Ishikawa (cell line): ENCODE results near the gene TRAF1.

ENCODE experiments used
- CEBPB ChIP-seq: IDR thresholded peaks from 2 replicates; pipeline ENCODE4 v1.6.1; 2012
- CREB1 ChIP-seq: IDR thresholded peaks from 2 replicates; pipeline ENCODE4 v1.6.1; 2012; ENCODE audit warnings: low read depth
- EGR1 ChIP-seq: IDR thresholded peaks from 2 replicates; pipeline ENCODE4 v1.6.1; 2012
- EP300 ChIP-seq: IDR thresholded peaks from 2 replicates; pipeline ENCODE4 v1.6.1; 2012; ENCODE audit warnings: borderline replicate concordance
- FOXM1 ChIP-seq: IDR thresholded peaks from 2 replicates; pipeline ENCODE4 v1.6.1; 2012; ENCODE audit warnings: low read depth, borderline replicate concordance
- MAX ChIP-seq: IDR thresholded peaks from 2 replicates; pipeline ENCODE4 v1.6.1; 2012
- NFIC ChIP-seq: IDR thresholded peaks from 2 replicates; pipeline ENCODE4 v1.6.1; 2012
- RAD21 ChIP-seq: IDR thresholded peaks from 2 replicates; pipeline ENCODE4 v1.6.1; 2012; ENCODE audit warnings: low read depth
- REST ChIP-seq: IDR thresholded peaks from 2 replicates; pipeline ENCODE4 v1.6.1; 2012; ENCODE audit warnings: low read depth, mild to moderate bottlenecking
- TAF1 ChIP-seq: IDR thresholded peaks from 2 replicates; pipeline ENCODE4 v1.6.1; 2012; ENCODE audit warnings: low read depth, mild to moderate bottlenecking
- TCF12 ChIP-seq: IDR thresholded peaks from 2 replicates; pipeline ENCODE4 v1.6.1; 2012; ENCODE audit warnings: low read depth
- TEAD4 ChIP-seq: IDR thresholded peaks from 2 replicates; pipeline ENCODE4 v1.6.1; 2012
- YY1 ChIP-seq: IDR thresholded peaks from 2 replicates; pipeline ENCODE4 v1.6.1; 2012; ENCODE audit warnings: low read depth
- ZBTB7A ChIP-seq: IDR thresholded peaks from 2 replicates; pipeline ENCODE4 v1.6.1; 2012; ENCODE audit warnings: low read depth
- TF ChIP-seq, protein P1 (sequence below): IDR thresholded peaks from 2 replicates; pipeline ENCODE4 v1.6.1; 2012

The TRAF1 gene

DNA sequence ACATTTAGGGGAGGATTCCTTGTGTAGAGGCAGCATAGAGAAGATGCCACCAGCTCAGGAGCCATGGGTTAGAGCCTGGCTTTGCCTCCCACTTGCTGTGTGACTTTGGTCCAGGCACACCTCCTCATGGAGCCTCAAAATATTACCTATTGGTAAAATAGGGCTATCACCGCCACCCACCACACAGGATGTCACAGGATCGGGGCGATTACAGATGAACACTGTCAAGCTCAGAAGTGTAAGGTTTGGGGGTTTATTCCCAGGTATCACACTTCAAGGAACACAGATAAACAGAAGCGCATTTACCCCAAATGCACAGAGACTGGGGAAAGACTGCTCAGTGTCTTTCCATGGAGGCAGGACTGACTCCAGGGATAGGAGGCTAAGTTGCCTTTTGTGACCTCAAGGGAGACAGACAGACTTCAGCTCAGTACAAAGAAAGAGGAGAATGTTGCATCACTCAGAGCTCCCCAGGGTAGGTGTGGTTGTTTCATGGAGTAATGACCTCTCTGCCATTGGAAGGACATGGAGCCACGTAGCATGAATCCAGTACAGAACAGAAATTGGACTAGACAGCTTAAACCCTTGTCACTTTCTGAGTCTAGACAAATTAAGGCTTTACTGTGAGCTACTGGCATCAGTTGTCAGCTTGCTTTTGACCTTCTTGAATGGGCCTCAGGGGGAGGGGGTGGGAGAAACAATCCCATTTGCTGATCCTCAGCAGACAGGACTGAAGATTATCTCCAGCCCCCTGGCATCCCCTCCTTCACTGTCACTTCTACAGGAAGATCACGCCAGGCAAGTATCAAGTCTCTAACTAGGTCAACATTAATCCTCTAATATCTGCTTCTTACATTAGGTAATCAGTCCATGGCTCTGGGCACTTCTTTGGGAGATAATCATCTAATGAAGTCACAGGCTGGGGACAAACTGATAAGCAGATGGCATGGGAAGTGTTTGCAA lies 6.5 kb downstream of the TRAF1 start:
- no peak for TF ChIP-seq ZBTB7A
- TF ChIP-seq NFIC: no peak
- TF ChIP-seq RAD21: no peak
- TF ChIP-seq FOXM1: no peak

GRCh38 chr9:120918931-120919842 lies 7.4 kb downstream of the TRAF1 start:
- TF ChIP-seq TEAD4 (no peak), RAD21 (no peak), YY1 (no peak), TCF12 (no peak), ZBTB7A (no peak), MAX (no peak), NFIC (no peak)

DNA sequence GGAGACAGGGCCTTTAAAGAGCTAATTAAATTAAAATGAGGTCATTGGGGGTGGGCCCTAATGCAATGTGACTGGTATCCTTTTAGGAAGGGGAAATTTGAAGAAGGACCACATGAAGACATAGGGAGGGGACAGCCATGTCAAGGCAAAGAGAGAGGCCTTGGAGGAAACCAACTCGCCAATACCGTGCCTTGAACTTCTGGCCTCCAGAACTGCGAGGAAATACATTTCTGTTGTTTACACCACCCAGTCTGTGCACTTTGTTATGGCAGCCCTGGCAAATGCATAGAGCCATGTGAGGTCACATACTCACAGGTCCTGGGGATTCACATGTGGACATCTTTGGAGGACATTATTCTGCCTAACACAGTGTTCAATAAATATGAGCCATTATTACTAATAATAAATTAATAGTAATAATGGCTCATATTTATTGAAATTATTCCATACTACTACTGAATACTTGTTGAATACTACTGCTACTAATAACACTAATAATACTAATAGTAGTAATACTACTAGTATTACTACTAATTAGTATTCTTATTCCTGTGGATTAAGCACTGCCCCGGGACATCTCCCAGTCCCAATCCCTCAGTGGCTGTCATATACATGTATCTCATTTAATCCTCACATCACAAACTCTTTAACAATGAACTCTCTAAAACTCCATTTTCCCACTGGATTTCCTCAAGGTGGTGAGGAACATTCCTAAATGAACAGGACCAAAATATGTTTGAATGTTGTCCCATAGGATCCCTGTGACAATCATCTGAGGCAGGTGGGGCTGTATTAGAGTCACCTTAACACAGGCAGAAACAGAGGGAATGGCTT lies 8.4 kb downstream of the TRAF1 start:
- no peak for TF ChIP-seq FOXM1
- no peak for TF ChIP-seq TCF12
- TF ChIP-seq TAF1: no peak
- TF ChIP-seq NFIC: no peak
- no peak for TF ChIP-seq CREB1
- no peak for TF ChIP-seq TEAD4
- TF ChIP-seq RAD21: no peak
- no peak for TF ChIP-seq CEBPB
- TF ChIP-seq YY1: no peak
- TF ChIP-seq ZBTB7A: no peak
- TF ChIP-seq REST: no peak
- TF ChIP-seq EGR1: no peak
- no peak for TF ChIP-seq EP300
- TF ChIP-seq, protein P1, sequence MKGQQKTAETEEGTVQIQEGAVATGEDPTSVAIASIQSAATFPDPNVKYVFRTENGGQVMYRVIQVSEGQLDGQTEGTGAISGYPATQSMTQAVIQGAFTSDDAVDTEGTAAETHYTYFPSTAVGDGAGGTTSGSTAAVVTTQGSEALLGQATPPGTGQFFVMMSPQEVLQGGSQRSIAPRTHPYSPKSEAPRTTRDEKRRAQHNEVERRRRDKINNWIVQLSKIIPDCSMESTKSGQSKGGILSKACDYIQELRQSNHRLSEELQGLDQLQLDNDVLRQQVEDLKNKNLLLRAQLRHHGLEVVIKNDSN: no peak
- TF ChIP-seq MAX: no peak

DNA sequence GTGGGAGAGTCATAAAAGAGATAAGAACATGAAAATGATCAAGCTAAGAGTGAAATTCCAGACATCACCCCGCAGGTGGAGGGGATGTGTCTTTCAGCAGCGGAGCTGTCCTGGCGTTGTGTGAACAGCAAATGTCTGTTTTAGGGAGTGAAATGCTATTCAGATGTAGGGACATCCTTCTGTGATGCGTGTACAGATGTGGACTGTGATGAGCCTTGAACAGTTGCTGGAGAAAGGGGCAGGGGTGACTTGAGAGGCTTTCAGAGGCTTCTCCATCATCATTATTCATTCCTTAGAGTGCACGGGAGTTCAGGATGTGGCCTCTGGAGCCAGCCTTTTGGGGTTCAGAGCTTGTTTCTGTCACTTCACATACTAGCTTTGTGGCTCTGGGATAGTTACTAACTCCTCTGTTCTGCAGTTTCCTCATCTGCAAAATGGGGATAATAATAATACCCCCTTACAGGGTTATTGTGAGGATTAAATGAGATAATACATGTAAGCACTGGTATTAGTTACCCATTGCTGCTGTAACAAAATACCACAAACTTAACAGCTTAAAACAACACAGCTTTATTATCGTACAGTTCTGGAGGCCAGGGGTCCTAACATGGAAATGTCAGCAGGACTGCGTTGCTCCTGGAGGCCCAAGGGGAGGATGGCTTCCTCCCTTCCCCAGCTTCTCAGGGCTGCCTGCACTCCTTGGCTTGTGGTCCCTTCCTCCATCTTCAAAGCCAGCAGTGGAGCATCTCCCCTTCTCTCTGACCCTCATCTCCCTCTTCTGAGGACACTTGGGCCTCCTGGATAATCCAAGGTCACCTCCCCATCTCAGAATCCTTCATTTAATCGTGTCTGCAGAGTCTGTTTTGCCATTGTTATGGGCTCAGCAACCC lies 9.4 kb downstream of the TRAF1 start:
- no peak for TF ChIP-seq CREB1
- no peak for TF ChIP-seq TCF12
- TF ChIP-seq EP300: no peak

GRCh38 chr9:120916588-120916987 lies 10.0 kb downstream of the TRAF1 start:
- TF ChIP-seq TEAD4: no peak
- TF ChIP-seq RAD21: no peak
- TF ChIP-seq TAF1: no peak
- TF ChIP-seq EGR1: no peak
- no peak for TF ChIP-seq REST
- TF ChIP-seq NFIC: no peak
- TF ChIP-seq CEBPB: no peak
- TF ChIP-seq, protein P1: no peak
- no peak for TF ChIP-seq EP300
- TF ChIP-seq ZBTB7A: no peak
- TF ChIP-seq CREB1: no peak
- no peak for TF ChIP-seq TCF12
- no peak for TF ChIP-seq FOXM1
